K562 (cell line): ENCODE measurements around the gene DET1.

Source experiments
- BRCA1 ChIP-seq, 2 experiments: fragments of 450-650 bp in 1 of 2; sonication (generic) in 1 of 2; formaldehyde crosslinking in 1 of 2; IDR thresholded peaks; 2 replicates each; pipeline versions ENCODE4 v1.5.0 to v1.6.1; 2017 to 2020; ENCODE audit warnings: mild to moderate bottlenecking in 1 of 2, missing genetic modification reagents in 1 of 2
- CBX5 ChIP-seq: IDR thresholded peaks from 2 replicates; pipeline ENCODE4 v1.6.1; 2014; ENCODE audit warnings: low read depth, borderline replicate concordance
- CHD2 ChIP-seq: IDR thresholded peaks from 2 replicates; pipeline ENCODE4 v1.6.1; 2011; ENCODE audit warnings: low read depth, low read length
- KLF6 ChIP-seq: fragments of 250-450 bp; sonication (Bioruptor Pico); IDR thresholded peaks from 2 replicates; pipeline ENCODE4 v1.4.0; 2020; ENCODE audit warnings: mild to moderate bottlenecking, moderate library complexity, borderline replicate concordance
- NRF1 ChIP-seq, 2 experiments: fragments of 450-650 bp; IDR thresholded peaks in 1 of 2; conservative IDR thresholded peaks in 1 of 2; 2 replicates each; pipeline ENCODE4 v1.6.1; 2014; ENCODE audit warnings: mild to moderate bottlenecking in 2 of 2
- POLR2A ChIP-seq: fragments of 450-650 bp; conservative IDR thresholded peaks from 2 replicates; pipeline ENCODE4 v1.6.1; 2016
- POLR2G ChIP-seq: fragments of 200-400 bp; formaldehyde crosslinking; IDR thresholded peaks from 2 replicates; pipeline ENCODE4 v1.6.1; 2017; ENCODE audit warnings: low read depth, mild to moderate bottlenecking, antibody characterized with exemption, low read length, moderate library complexity
- RFX5 ChIP-seq: IDR thresholded peaks from 2 replicates; pipeline ENCODE4 v1.6.1; 2011; ENCODE audit warnings: low read depth, mild to moderate bottlenecking, improper control_type of control experiment, low read length
- ZNF668 ChIP-seq: fragments of 250-450 bp; sonication (Bioruptor Pico); IDR thresholded peaks from 2 replicates; pipeline ENCODE4 v1.8.0; 2022; ENCODE audit warnings: mild to moderate bottlenecking, inconsistent platforms
- TF ChIP-seq, protein P1 (sequence below): fragments of 250-450 bp; sonication (Bioruptor Pico); IDR thresholded peaks from 2 replicates; pipeline ENCODE4 v1.4.0; 2020; ENCODE audit warnings: mild to moderate bottlenecking, moderate library complexity
- TF ChIP-seq, protein P2 (sequence below): fragments of 200-800 bp; sonication (Bioruptor generic); IDR thresholded peaks from 2 replicates; pipeline ENCODE4 v1.6.1; 2017; ENCODE audit warnings: missing genetic modification characterization, missing compliant biosample characterization
- TF ChIP-seq, protein P3 (sequence below), 3 experiments: fragments of 200-800 bp in 1 of 3; fragments of 250-450 bp in 1 of 3; fragments of 450-650 bp in 1 of 3; sonication (Bioruptor Pico) in 1 of 3; sonication (Bioruptor generic) in 1 of 3; formaldehyde crosslinking in 1 of 3; IDR thresholded peaks; 2 replicates each; pipeline versions ENCODE4 v1.6.1 to v1.8.0; 2016 to 2022; ENCODE audit warnings: mild to moderate bottlenecking in 2 of 3, missing genetic modification characterization in 2 of 3, missing compliant biosample characterization in 1 of 3, moderate library complexity in 1 of 3

DNA sequence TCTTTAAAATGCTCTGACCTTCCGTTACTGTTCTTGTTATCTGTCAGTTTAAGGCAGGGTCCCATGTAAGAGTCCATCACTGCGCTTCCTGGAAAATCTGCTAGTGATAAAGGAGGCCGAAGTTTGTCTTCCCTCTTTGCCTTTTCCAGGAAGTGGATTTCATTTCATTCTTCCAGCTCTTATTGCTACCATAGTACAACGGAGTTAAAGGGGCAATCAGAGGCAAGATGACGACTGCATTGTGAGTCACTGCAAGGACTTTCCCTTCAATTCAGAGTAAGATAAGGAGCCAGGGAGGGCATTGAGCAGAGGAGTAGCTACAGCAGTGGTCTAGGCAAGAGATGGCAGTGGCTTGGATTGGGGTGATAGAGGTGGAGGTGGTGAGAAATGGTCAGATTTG, 17.2 kb upstream of the DET1 start:
- no peak for TF ChIP-seq CHD2
- TF ChIP-seq POLR2G, result no peak
- TF ChIP-seq, protein P1, sequence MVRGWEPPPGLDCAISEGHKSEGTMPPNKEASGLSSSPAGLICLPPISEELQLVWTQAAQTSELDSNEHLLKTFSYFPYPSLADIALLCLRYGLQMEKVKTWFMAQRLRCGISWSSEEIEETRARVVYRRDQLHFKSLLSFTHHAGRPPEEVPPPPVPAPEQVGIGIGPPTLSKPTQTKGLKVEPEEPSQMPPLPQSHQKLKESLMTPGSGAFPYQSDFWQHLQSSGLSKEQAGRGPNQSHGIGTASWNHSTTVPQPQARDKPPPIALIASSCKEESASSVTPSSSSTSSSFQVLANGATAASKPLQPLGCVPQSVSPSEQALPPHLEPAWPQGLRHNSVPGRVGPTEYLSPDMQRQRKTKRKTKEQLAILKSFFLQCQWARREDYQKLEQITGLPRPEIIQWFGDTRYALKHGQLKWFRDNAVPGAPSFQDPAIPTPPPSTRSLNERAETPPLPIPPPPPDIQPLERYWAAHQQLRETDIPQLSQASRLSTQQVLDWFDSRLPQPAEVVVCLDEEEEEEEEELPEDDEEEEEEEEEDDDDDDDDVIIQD (CRISPR knock-in tag), result no peak
- TF ChIP-seq ZNF668, result no peak
- TF ChIP-seq CBX5, result no peak
- no peak for TF ChIP-seq RFX5
- TF ChIP-seq KLF6 (CRISPR knock-in tag), result no peak
- TF ChIP-seq, protein P2, sequence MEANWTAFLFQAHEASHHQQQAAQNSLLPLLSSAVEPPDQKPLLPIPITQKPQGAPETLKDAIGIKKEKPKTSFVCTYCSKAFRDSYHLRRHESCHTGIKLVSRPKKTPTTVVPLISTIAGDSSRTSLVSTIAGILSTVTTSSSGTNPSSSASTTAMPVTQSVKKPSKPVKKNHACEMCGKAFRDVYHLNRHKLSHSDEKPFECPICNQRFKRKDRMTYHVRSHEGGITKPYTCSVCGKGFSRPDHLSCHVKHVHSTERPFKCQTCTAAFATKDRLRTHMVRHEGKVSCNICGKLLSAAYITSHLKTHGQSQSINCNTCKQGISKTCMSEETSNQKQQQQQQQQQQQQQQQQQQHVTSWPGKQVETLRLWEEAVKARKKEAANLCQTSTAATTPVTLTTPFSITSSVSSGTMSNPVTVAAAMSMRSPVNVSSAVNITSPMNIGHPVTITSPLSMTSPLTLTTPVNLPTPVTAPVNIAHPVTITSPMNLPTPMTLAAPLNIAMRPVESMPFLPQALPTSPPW (CRISPR knock-in tag), result no peak
- no peak for TF ChIP-seq BRCA1 (IDR thresholded peaks at IDR 0.05)
- no peak for TF ChIP-seq BRCA1 (CRISPR knock-in tag; IDR thresholded peaks at IDR 0.05)
- TF ChIP-seq POLR2A, result no peak
- no peak for TF ChIP-seq NRF1 (conservative IDR thresholded peaks at IDR 0.05 in 1 of 2, IDR thresholded peaks at IDR 0.05 in 1 of 2)
- TF ChIP-seq, protein P3, sequence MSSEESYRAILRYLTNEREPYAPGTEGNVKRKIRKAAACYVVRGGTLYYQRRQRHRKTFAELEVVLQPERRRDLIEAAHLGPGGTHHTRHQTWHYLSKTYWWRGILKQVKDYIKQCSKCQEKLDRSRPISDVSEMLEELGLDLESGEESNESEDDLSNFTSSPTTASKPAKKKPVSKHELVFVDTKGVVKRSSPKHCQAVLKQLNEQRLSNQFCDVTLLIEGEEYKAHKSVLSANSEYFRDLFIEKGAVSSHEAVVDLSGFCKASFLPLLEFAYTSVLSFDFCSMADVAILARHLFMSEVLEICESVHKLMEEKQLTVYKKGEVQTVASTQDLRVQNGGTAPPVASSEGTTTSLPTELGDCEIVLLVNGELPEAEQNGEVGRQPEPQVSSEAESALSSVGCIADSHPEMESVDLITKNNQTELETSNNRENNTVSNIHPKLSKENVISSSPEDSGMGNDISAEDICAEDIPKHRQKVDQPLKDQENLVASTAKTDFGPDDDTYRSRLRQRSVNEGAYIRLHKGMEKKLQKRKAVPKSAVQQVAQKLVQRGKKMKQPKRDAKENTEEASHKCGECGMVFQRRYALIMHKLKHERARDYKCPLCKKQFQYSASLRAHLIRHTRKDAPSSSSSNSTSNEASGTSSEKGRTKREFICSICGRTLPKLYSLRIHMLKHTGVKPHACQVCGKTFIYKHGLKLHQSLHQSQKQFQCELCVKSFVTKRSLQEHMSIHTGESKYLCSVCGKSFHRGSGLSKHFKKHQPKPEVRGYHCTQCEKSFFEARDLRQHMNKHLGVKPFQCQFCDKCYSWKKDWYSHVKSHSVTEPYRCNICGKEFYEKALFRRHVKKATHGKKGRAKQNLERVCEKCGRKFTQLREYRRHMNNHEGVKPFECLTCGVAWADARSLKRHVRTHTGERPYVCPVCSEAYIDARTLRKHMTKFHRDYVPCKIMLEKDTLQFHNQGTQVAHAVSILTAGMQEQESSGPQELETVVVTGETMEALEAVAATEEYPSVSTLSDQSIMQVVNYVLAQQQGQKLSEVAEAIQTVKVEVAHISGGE (CRISPR knock-in tag; IDR thresholded peaks at IDR 0.05), result no peak
